Esophagus muscularis mucosa (tissue), 4 donors: ENCODE measurements around the gene FAM8A1. TPM values are rescaled to one million over a fixed set of nuclear protein-coding genes. Genes with fewer than 3 reads are reported as not detected.
A peak's percentile ranks its signal among the peaks of the same experiment; 100 is the strongest.
"Not testable (repeated sequence)": the region's sequence is repeated elsewhere in the genome, so short reads cannot be mapped to it uniquely, and the experiment has no call there.

Experiments
- DNase-seq: peaks from one replicate; pipeline ENCODE4 v3.0.0-alpha.2; 2017; ENCODE audit errors: extremely low spot score
- H3K27ac ChIP-seq, 4 donors: fragments of 200-600 bp; sonication (generic); replicated peaks in 1 of 4; 1 replicate in 3 of 4; 2 replicates in 1 of 4; pipeline ENCODE4 v1.5.1; 2016 to 2019; ENCODE audit warnings: mild to moderate bottlenecking in 1 of 4
- H3K27me3 ChIP-seq, 4 donors: fragments of 200-600 bp; sonication (generic); one replicate each; pipeline versions ENCODE4 v1.5.1 to v1.6.0; 2016 to 2019
- H3K36me3 ChIP-seq, 4 donors: fragments of 200-600 bp; sonication (generic); one replicate each; pipeline ENCODE4 v1.5.1; 2016 to 2019
- H3K4me1 ChIP-seq, 4 donors: fragments of 200-600 bp; sonication (generic); one replicate each; pipeline ENCODE4 v1.5.1; 2016 to 2019
- H3K4me3 ChIP-seq, 4 donors: fragments of 200-600 bp; sonication (generic); 1 replicate in 2 of 4; 2 replicates in 2 of 4; pipeline ENCODE4 v1.5.1; 2016 to 2019; ENCODE audit warnings: mild to moderate bottlenecking in 4 of 4, moderate library complexity in 1 of 4
- H3K9me3 ChIP-seq, 4 donors: fragments of 200-600 bp; sonication (generic); 1 replicate in 3 of 4; 2 replicates in 1 of 4; pipeline ENCODE4 v1.5.1; 2016 to 2019
- CTCF ChIP-seq, 3 experiments: fragments of 200-600 bp in 2 of 3; fragments of 450-650 bp in 1 of 3; sonication (generic) in 2 of 3; IDR thresholded peaks; one replicate each; pipeline ENCODE4 v1.5.1; 2017 to 2019; ENCODE audit warnings: antibody characterized with exemption in 3 of 3, mild to moderate bottlenecking in 2 of 3, moderate library complexity in 1 of 3
- EP300 ChIP-seq: sonication (generic); formaldehyde crosslinking; IDR thresholded peaks from one replicate; pipeline ENCODE4 v1.6.1; 2017; ENCODE audit warnings: antibody characterized with exemption
- POLR2A ChIP-seq: fragments of 450-650 bp; IDR thresholded peaks from one replicate; pipeline ENCODE4 v1.6.1; 2017; ENCODE audit warnings: antibody characterized with exemption, moderate library complexity, mild to moderate bottlenecking, low read depth
- POLR2AphosphoS5 ChIP-seq, 2 donors: sonication (generic); formaldehyde crosslinking; IDR thresholded peaks; one replicate each; pipeline ENCODE4 v1.6.1; 2017; ENCODE audit warnings: antibody characterized with exemption in 2 of 2
- WGBS: methylation state at CpG from one replicate; pipeline ENCODE4 v1.1.5; 2018; 5-methylcytosine and 5-hydroxymethylcytosine counted together
- intact Hi-C: fragments of 100-400 bp; cut with DNase I; formaldehyde crosslinking; loops from one replicate; pipeline ENCODE4 v1.15.1; 2023
- total RNA-seq, 4 donors: library from RNA; depleted of rRNA; stranded (reverse); fragments of >200 nt; gene quantifications; one replicate each; pipeline versions ENCODE4 v1.1.0 to v1.2.1, GENCODE V29; 2016

Gene FAM8A1
- total RNA-seq, 4 donors from 2014 or later, result 36.8 to 58.8 (median 40.9) TPM

- Histone ChIP-seq H3K4me3 (peak overlapping the region; percentile 61 to 75 (median 70)), H3K9me3 (peaks cover 0 to 11% (median 2%) of the 10 kb centered on the region in 4 donors), H3K36me3 (no peaks in the 10 kb centered on the region), H3K4me1 (peaks cover 10 to 21% (median 14%) of the 10 kb centered on the region in 4 donors), H3K27ac (peak overlapping the region; percentile 85 to 88 (median 86)), H3K27me3 (no peaks in the 10 kb centered on the region)
- peak in 1 of 2 donors; percentile 50 for TF ChIP-seq POLR2AphosphoS5 (IDR thresholded peaks at IDR 0.05)
- no peak for TF ChIP-seq CTCF (IDR thresholded peaks at IDR 0.05)
- no peak for DNase-seq
- WGBS, result 5% methylated on average over 9 of the region's 53 CpGs
- intact Hi-C loops, result loop anchor here (2.0 to 10.0 kb wide), 3 partner anchors 110 to 298 kb away; partner anchors contain the start of gene RBM24
Observed at GRCh38 chr6:17580518-17581048, 19.5 kb upstream of the FAM8A1 start.

- peaks cover 0 to 11% (median 2%) of the 10 kb centered on the region in 4 donors for H3K9me3 ChIP-seq
- H3K36me3 ChIP-seq, DNase-seq, H3K4me3 ChIP-seq, H3K27me3 ChIP-seq: not testable (repeated sequence)
- peaks cover 10 to 21% (median 14%) of the 10 kb centered on the region in 4 donors for H3K4me1 ChIP-seq
- 87% methylated on average over 7 of the region's 7 CpGs for WGBS
- peak overlapping the region; percentile 85 to 88 (median 86) for H3K27ac ChIP-seq
- intact Hi-C loops, result loop anchor here (2.0 to 10.0 kb wide), 3 partner anchors 110 to 299 kb away; partner anchors contain the start of gene RBM24
Observed at GRCh38 chr6:17581282-17581681, 18.8 kb upstream of the FAM8A1 start.

GRCh38 chr6:17583811-17584210, 16.3 kb upstream of the FAM8A1 start:
- no peaks in the 10 kb centered on the region for H3K27me3 ChIP-seq
- H3K27ac ChIP-seq, result peak overlapping the region; percentile 65 to 80 (median 75)
- intact Hi-C loops, result loop anchor here (2.0 to 10.0 kb wide), 3 partner anchors 221 to 427 kb away; partner anchors contain the start of gene RBM24
- no peak for TF ChIP-seq CTCF (IDR thresholded peaks at IDR 0.05)
- TF ChIP-seq POLR2AphosphoS5 (IDR thresholded peaks at IDR 0.05), result no peak
- TF ChIP-seq POLR2A, result no peak
- TF ChIP-seq EP300, result no peak
- 17% methylated on average over 5 of the region's 5 CpGs for WGBS
- peaks cover 10 to 21% (median 14%) of the 10 kb centered on the region in 4 donors for H3K4me1 ChIP-seq
- peak overlapping the region in 3 of 4 donors; percentile 22 to 23 (median 22) for H3K4me3 ChIP-seq
- no peak for DNase-seq
- no peaks in the 10 kb centered on the region for H3K36me3 ChIP-seq
- no peaks in the 10 kb centered on the region for H3K9me3 ChIP-seq

- TF ChIP-seq POLR2AphosphoS5 (IDR thresholded peaks at IDR 0.05) (no peak), POLR2A (no peak), CTCF (IDR thresholded peaks at IDR 0.05) (peak; percentile 73 to 96 (median 84))
- WGBS, result 7% methylated on average over 7 of the region's 7 CpGs
- DNase-seq, result no peak
Observed at GRCh38 chr6:17584241-17584803, 15.8 kb upstream of the FAM8A1 start.

GRCh38 chr6:17585766-17586490, 14.2 kb upstream of the FAM8A1 start:
- H3K9me3 ChIP-seq, result no peaks in the 10 kb centered on the region
- WGBS, result 83% methylated on average over 7 of the region's 7 CpGs
- no peak for DNase-seq
- no peak overlapping the region for H3K27ac ChIP-seq
- H3K27me3 ChIP-seq, result no peaks in the 10 kb centered on the region
- TF ChIP-seq CTCF (IDR thresholded peaks at IDR 0.05) (peak in 1 of 3 experiments; percentile 8), EP300 (no peak)
- H3K36me3 ChIP-seq, result no peaks in the 10 kb centered on the region
- intact Hi-C loops, result loop anchor here (10.0 kb wide), 1 partner anchor 219 kb away; no protein-coding TSS in a partner anchor
- H3K4me1 ChIP-seq, result peaks cover 10 to 16% (median 12%) of the 10 kb centered on the region in 4 donors
- H3K4me3 ChIP-seq, result no peak overlapping the region

More at GRCh38 chr6:17584241-17584803, 15.8 kb upstream of the FAM8A1 start:
- Histone ChIP-seq H3K36me3 (no peaks in the 10 kb centered on the region), H3K9me3 (no peaks in the 10 kb centered on the region), H3K27ac (peak overlapping the region; percentile 65 to 80 (median 75)), H3K4me1 (peaks cover 10 to 21% (median 14%) of the 10 kb centered on the region in 4 donors), H3K4me3 (peak overlapping the region; percentile 22 to 39 (median 22)), H3K27me3 (no peaks in the 10 kb centered on the region)
- intact Hi-C loops, result loop anchor here (5.0 to 10.0 kb wide), 2 partner anchors 220 to 302 kb away; partner anchors contain the start of gene RBM24

GRCh38 chr6:17586623-17587022, 13.5 kb upstream of the FAM8A1 start:
- intact Hi-C loops, result loop anchor here (10.0 kb wide), 1 partner anchor 218 kb away; no protein-coding TSS in a partner anchor
- H3K27me3 ChIP-seq, H3K9me3 ChIP-seq, DNase-seq, H3K4me3 ChIP-seq, H3K27ac ChIP-seq, H3K36me3 ChIP-seq: not testable (repeated sequence)
- H3K4me1 ChIP-seq, result peaks cover 10 to 16% (median 12%) of the 10 kb centered on the region in 4 donors
- WGBS, result 93% methylated on average over 13 of the region's 13 CpGs
